Chondrocyte (in vitro differentiated cells): Measurements from ENCODE around the gene PAX7. TPM values are rescaled to one million over a fixed set of nuclear protein-coding genes. Genes with fewer than 3 reads are reported as not detected.

Source experiments
- DNase-seq: peaks from one replicate; pipeline ENCODE4 v3.0.0; 2021; ENCODE audit warnings: mixed read lengths, low spot score
- H3K27ac Mint-ChIP-seq: one replicate; pipeline ENCODE4 v1.8.0; 2021; ENCODE audit warnings: mild to moderate bottlenecking, moderate library complexity, mixed read lengths; ENCODE audit not compliant: unreplicated experiment
- H3K27me3 Mint-ChIP-seq: 2 replicates; pipeline ENCODE4 v1.8.0; 2021; ENCODE audit warnings: low read depth, mixed read lengths
- H3K36me3 Mint-ChIP-seq: 2 replicates; pipeline ENCODE4 v1.8.0; 2021; ENCODE audit warnings: low read depth, mixed read lengths
- H3K4me1 Mint-ChIP-seq: 2 replicates; pipeline ENCODE4 v1.8.0; 2021; ENCODE audit warnings: low read depth, mild to moderate bottlenecking, mixed read lengths
- H3K4me3 Mint-ChIP-seq: one replicate; pipeline ENCODE4 v1.8.0; 2021; ENCODE audit warnings: mild to moderate bottlenecking, moderate library complexity, mixed read lengths; ENCODE audit not compliant: unreplicated experiment
- H3K9me3 Mint-ChIP-seq: 2 replicates; pipeline ENCODE4 v1.8.0; 2021; ENCODE audit warnings: low read depth, mixed read lengths
- total RNA-seq: library from RNA; stranded (reverse); gene quantifications from 3 replicates; pipeline ENCODE4 v1.2.1, GENCODE V29; 2021
- TF ChIP-seq, protein P1 (sequence below): fragments of 200-600 bp; sonication (generic); IDR thresholded peaks from 2 replicates; pipeline ENCODE4 v1.5.0; 2021; ENCODE audit warnings: antibody characterized with exemption, mild to moderate bottlenecking, moderate library complexity

Gene PAX7
- total RNA-seq, 1 donor from 2014 or later, result not detected

DNA sequence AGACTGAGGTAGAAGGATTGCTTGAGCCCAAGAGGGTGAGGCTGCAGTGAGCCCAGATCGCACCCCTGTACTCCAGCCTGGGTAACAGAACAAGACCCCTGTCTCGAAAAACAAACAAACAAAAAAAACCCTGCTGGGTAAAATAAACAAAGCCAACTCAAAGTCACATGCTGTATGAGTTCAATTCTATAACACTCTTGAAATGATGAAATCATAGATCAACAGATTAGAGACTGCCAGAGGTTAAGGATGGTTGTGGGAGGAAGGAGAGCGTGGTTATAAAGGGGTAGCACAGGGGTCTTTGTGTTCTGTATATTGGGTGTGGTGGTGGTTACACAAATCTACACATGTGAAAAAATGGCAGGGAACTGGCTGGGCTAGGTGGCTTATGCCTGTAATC is 166.3 kb downstream of the PAX7 start:
- Mint-ChIP-seq H3K4me1 (no peaks in the 10 kb centered on the region), H3K27me3 (peaks cover 23% of the 10 kb centered on the region), H3K36me3 (no peaks in the 10 kb centered on the region), H3K4me3 (no peak overlapping the region), H3K27ac (no peak overlapping the region), H3K9me3 (peaks cover 3% of the 10 kb centered on the region)
- no peak for DNase-seq
- TF ChIP-seq, protein P1, sequence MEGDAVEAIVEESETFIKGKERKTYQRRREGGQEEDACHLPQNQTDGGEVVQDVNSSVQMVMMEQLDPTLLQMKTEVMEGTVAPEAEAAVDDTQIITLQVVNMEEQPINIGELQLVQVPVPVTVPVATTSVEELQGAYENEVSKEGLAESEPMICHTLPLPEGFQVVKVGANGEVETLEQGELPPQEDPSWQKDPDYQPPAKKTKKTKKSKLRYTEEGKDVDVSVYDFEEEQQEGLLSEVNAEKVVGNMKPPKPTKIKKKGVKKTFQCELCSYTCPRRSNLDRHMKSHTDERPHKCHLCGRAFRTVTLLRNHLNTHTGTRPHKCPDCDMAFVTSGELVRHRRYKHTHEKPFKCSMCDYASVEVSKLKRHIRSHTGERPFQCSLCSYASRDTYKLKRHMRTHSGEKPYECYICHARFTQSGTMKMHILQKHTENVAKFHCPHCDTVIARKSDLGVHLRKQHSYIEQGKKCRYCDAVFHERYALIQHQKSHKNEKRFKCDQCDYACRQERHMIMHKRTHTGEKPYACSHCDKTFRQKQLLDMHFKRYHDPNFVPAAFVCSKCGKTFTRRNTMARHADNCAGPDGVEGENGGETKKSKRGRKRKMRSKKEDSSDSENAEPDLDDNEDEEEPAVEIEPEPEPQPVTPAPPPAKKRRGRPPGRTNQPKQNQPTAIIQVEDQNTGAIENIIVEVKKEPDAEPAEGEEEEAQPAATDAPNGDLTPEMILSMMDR, result no peak

Other genes starting within 250 kb of the PAX7 start
- gene KLHDC7A, start 149.9 kb upstream of the PAX7 start, total RNA-seq, result 0.07 to 0.08 TPM in 2 of 3 replicates, not detected in the other
- not detected in 3 replicates for gene TAS1R2, start 228.8 kb downstream of the PAX7 start, total RNA-seq